ENCODE results near the gene TMCO4. TPM values are rescaled to one million over a fixed set of nuclear protein-coding genes. Genes with fewer than 3 reads are reported as not detected.

Gene TMCO4
- total RNA-seq, 1 donor from 2014 or later = 6.7 TPM

DNA sequence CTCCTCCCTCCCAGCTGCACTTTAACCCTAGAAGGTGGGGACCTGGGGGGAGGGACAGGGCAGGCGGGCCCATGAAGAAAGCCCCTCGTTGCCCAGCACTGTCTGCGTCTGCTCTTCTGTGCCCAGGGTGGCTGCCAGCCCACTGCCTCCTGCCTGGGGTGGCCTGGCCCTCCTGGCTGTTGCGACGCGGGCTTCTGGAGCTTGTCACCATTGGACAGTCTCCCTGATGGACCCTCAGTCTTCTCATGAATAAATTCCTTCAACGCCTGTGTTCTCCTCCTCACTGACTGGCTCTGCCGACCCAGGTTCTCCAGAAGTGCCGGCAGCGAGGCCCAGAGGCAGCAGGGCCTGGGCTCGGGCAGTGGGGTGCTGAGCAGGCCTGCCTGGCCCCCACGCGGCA is 141.5 kb downstream of the TMCO4 start:
- DNase-seq (ENCODE audit: low read depth in 2 of 2) = no peak

- DNase-seq (ENCODE audit: low read depth in 2 of 2) = no peak
These were observed 142.2 kb downstream of the TMCO4 start for GRCh38 chr1:19657511-19657910.

- DNase-seq (ENCODE audit: low read depth in 2 of 2) = no peak
These were observed 142.8 kb downstream of the TMCO4 start for GRCh38 chr1:19656780-19657466.

GRCh38 chr1:19656134-19656779 is 143.5 kb downstream of the TMCO4 start:
- no peak for DNase-seq (ENCODE audit: low read depth in 2 of 2)

DNA sequence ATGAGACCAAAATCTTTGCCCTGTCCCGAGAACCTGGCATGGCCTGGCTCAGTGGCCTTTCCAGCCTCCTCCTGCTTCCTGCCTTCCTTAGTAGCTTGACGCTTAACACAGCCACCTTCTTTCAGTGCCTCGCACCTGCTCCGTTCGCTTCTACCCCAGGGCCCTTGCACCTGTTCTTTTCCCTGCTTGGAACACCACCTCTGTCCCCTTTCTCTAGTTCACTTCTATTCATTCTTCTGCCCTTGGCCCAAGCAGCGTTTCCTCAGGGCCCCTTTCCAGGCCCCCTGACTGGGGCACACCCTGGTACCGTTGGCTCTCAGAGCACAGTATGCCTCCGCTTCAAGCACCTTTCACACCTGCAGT is 144.0 kb downstream of the TMCO4 start:
- DNase-seq (ENCODE audit: low read depth in 2 of 2) = no peak

- DNase-seq (ENCODE audit: low read depth in 2 of 2) = no peak
These were observed 144.6 kb downstream of the TMCO4 start for GRCh38 chr1:19654886-19655717.

- no peak for DNase-seq (ENCODE audit: low read depth in 2 of 2)
These were observed 145.3 kb downstream of the TMCO4 start for GRCh38 chr1:19654386-19654785.

DNA sequence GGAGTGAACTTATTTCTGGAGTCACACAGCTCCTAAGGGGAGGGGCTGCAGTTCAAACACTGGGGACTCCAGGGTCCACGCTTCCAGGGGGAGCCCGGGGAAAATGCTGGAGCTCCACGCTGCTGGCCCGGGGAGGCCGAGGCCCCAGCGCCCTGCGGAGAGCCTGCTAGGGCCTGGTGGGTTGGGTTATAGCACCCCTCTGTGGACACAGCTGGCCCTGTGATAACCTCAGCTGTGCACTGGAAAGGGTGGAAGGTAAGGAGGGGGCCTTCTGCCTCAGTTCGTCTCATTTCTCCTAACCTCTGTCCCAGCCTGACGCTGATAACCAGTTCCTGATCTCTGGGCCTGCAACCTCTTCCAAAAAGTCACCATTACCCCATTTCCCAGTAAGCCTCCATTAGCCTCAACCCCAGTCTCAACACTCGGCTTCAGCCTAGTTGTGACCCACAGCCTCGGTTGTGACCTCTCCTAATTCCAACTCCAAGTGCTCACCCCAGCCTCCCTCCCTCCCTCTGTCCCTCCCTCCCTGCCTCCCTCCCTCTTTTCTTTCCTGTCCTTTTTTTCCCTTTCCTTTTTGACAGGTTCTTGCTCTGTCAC is 148.5 kb downstream of the TMCO4 start:
- peak in 1 of 2 donors; percentile 65 for DNase-seq (ENCODE audit: low read depth in 2 of 2)

- DNase-seq (ENCODE audit: low read depth in 2 of 2) = no peak
These were observed 149.1 kb downstream of the TMCO4 start for GRCh38 chr1:19650416-19651140.

DNA sequence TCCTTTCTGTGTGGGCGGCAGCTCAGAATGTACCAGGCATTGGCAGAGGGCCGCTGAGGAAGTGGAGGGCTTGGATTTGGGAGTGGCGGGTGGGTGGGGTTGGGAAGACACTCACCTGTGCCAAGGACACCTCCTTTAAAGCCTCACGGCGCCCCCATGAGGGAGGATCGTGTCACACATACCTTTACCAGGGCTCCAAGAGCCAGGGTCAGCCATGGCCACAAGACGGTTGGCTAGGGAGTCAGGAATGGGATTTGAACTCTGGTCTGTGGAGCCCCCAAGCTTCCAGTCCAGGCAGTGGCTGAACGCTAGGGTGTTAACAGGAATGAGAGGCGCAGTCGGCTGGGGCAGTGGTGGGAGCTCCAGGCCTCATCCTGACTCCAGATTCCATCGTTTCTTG is 151.0 kb downstream of the TMCO4 start:
- peak in 1 of 2 donors; percentile 38 for DNase-seq (ENCODE audit: low read depth in 2 of 2)

GRCh38 chr1:19648239-19648638 is 151.5 kb downstream of the TMCO4 start:
- DNase-seq (ENCODE audit: low read depth in 2 of 2) = no peak

- DNase-seq (ENCODE audit: low read depth in 2 of 2) = peak; percentile 36 to 60
These were observed 152.1 kb downstream of the TMCO4 start for GRCh38 chr1:19647643-19648042.

DNA sequence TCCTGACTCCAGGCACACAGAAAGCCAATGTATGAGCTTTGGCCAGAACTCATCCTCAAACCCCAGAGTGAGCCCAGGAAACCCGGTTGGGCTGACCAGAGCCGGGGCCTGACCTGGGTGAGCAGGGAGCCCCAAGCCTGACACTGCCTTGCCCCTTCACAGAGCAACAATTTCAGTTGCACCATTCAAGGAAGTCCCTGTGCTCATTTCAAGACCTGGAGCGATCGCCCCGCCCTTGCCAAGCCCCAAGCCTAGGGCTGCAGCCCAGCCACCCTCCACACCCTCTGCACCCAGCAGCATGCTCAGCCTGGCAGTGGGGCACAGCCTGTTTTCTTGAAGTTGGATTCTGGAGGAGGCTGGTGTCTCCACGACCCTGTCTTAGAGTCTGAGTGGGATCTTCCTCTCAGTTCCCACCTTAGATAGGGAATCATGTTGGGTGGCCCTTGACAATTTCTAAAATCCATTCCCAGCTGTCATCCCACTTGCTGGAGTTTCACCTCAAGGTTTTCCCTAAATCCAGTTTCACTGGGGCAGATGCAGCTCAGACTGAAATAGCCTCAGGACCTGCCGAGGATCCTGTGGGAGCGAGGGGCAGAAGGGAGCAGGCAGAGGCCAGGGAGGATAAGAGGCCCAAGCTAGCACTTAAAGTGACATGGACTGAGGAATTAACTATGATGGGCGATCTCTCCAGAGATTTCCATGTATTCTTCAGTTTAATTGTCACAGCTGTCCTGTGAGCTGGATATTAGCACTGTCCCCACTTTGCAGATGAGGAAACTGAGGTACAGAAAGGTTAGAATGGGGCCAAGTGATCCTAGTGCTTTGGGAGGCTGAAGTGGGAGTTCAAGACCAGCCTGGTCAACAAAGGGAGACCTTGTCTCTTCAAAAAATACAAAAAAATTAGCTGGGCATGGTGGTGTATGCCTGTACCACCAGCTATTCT is 153.1 kb downstream of the TMCO4 start:
- no peak for DNase-seq (ENCODE audit: low read depth in 2 of 2)

DNA sequence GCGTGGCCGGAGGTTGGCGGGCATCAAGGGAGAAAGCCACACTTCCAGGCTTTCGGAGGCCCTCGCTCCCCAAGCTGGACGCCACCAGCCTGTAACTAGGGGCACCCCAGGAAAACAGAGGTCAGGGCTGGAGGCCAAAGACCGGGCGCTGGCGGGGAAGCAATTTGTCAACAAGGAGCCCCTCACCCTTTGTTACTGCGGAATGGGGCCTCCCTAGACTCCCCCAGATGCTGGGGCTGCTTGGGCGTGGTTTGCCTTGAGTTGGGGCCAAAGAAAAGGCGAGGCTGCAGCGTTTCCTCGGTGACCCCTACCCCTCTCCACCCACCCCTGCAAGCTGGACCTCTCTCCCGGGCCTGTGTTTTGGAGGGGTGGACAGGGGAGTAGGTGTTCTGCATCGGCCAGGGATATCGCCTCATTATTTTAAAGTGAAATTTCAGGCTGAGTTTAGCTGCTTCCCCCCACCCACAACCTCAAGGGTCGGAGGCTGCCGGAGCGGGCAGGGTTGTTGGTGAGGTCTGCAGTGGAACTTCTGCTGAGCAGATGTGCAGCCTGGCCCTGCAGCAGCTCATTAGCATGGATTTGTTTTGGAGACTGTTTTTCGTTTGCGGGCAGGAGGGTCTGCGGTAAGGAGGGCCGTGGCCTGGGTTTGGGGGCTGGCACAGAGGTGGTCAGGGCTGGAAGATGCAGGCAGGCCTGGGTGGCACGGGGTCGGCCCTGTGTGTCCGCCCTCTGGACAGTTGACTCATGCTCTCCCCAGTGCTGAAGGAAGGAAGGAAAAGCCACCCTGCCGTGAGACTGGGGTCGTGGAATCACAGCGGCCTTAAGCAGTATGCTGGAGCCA is 154.1 kb downstream of the TMCO4 start:
- DNase-seq (ENCODE audit: low read depth in 2 of 2) = peak in 1 of 2 donors; percentile 55

DNA sequence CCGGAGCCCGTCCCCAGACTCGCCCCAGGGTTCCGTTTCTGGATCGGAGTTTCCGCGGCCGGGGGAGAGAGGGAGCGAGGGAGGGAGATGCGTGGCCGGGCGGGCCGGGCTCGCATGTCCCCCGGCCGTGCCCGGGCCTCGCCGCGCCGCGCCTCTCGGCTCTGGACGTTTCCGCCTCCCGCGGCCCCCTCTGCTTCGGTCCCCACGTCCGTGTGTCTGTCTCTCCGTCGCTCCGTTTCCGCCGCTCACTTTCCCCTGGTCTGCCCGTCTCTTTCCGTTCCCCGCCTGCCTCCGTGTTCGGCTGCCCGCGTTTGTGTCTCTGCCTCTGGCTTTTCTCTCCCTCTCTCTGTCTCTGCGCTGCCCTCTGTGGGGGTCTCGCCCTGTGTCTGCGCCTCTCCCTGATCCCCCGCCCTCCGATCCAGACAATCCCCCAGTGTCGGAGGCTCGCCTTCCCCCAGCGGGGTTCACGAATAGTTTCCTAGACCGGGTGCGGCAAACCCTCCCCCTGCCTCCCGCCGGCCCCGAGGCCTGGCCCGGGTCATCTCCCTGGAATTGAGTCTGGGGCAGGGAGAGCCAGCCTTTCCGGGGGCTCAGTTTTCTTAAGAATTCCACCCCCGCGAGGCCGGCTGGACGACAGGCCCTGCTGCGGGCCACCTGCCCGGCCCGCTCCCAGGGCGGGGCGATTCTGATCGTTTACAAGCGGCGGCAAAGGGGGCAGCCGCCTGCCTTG is 154.9 kb downstream of the TMCO4 start:
- peak in 1 of 2 donors; percentile 40 for DNase-seq (ENCODE audit: low read depth in 2 of 2)

- DNase-seq (ENCODE audit: low read depth in 2 of 2) = no peak
These were observed 155.4 kb downstream of the TMCO4 start for GRCh38 chr1:19644395-19644680.

- DNase-seq (ENCODE audit: low read depth in 2 of 2) = peak; percentile 41 to 78
These were observed 155.9 kb downstream of the TMCO4 start, which contains the start of gene NBL1 for GRCh38 chr1:19643602-19644394. Gene NBL1, plus strand, starts transcription at chr1:19644311. Its CDS starts 10,720 bp downstream, at chr1:19655031.

DNA sequence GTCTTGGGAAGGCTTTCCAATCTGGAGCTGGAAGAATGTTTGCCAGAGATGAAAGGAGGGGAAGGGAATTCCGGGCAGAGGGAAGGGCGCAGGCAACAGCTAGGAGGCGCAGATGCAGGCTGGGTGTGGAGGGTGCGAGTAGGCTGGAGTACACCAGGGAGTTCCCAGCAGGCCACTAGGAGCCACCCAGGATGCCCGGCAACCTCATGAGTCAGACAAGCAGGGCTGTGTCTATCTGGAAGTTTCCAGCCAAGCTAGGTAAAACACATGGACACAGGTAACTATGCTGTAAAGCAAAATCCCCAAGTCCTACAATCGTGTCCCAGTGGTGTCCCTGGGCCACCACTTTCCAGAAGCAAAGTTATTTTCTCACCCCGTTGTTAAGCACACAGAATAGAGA is 156.6 kb downstream of the TMCO4 start:
- DNase-seq (ENCODE audit: low read depth in 2 of 2) = no peak

Data from dermis microvascular lymphatic vessel endothelial cell (primary cell).